Fibroblast of gingiva (primary cell): Measurements from ENCODE around the gene AOAH.

Experiments
- DNase-seq: peaks from one replicate; pipeline ENCODE4 v3.0.0-alpha.2; 2011; ENCODE audit warnings: low read depth

Gene AOAH

DNA sequence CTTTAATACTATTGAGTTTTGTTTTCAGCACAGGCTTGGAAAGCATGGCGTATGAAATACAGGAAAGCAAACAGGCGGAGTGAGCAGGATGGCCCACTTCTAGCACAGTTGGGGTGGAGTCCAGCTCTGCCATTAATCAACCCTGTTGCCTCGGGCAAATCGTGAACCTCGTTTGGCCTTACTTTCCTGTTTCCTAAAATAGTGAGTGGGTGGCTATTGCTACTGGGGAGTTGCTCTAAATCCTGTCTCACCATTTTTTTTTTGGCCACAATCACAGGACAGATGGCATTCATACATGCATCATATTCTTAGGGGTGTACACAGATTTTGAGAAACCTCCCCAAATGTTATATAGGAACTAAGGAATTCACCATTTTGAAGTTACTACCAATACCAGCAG, 176.9 kb downstream of the AOAH start:
- no peak for DNase-seq

DNA sequence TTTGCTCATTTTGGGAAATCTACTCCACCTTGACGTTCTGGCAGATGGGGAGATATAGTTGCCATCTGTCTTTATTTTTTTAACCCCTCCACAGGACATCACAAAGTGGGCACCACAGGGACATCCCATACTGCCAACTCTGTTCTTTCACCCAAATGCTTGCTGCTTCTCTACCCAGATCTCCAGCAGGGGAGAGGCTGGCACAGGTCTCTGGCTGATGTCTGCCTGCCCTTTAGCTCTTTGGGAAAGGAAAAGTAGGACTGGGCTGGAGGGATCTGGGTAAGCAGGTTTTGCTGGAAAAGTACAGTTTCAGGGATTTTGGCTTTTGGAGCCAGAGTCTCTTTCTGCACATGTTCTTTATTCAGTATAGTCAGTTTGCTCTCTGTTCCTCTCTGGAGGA, 178.0 kb downstream of the AOAH start:
- no peak for DNase-seq

DNA sequence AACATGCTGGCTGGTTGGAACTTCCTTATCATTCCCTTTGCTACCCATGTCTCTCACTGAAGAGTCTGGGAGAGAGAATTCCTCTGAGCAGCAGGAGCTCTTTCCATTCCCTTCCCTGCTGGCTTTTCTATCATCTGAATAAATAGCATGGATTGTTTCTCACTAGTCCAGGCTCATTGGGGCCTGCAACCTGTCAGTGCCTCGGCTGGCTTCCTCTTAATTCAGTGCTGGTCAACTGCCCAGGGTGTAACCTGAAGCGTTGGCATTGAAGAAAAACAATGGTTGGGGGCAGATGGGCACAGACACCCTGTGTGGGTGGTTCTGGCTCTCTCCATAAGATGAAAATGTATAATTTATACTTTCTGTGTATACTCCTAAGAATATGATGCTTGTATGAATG, 179.0 kb downstream of the AOAH start:
- no peak for DNase-seq

DNA sequence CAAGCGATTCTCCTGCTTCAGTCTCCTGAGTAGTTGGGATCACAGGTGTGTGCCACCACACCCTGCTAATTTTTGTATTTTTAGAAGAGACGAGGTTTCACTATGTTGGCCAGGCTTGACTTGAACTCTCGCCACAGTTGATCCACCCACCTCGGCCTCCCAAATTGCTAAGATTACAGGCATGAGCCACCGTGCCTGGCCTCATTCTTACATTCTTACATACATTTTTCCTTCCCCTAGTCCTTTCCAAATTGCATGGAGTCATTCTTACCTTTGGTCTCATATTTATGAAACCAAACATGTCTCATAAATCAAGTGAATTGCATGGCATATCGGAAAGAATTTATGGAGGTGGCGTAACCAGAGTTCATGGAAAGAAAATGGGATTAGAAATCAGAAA, 186.2 kb downstream of the AOAH start:
- no peak for DNase-seq

DNA sequence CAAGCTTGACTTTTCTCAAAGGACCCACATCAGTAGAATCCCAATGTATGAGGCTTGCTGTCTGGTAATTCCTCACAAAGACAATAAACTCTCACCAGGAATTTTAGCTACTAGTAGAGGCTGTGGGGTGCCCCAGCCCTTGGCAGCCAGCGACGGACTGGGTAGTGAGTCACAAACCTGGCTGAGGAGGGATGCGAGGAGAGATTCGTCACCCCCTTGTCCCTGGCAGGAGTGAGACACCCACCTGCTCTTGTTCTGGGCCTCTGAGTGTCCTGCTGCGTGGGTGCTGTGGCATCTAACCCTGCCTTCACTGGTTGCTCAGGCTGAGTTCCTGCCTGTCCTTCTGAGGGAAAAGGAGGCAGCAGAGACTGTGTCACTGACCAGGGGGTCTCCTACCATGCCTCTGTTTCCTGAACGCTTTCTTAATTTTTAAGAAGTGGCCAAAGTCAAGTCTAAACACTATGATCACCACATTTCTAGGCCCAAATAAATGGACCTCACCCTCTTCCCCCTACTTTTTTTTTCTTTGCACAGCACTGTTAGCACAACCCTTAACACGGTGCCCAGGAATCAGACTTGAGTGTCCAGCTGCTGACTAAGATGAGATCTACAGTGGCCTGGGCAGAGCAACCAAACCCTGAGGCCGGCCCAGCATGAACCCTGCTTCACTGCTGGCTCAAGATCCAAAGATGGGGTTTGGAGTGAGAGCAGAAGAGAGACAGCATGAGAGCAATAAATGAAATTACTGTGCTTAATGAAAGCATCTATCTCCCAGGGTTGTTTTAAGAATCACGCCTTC, 188.2 kb downstream of the AOAH start:
- no peak for DNase-seq

DNA sequence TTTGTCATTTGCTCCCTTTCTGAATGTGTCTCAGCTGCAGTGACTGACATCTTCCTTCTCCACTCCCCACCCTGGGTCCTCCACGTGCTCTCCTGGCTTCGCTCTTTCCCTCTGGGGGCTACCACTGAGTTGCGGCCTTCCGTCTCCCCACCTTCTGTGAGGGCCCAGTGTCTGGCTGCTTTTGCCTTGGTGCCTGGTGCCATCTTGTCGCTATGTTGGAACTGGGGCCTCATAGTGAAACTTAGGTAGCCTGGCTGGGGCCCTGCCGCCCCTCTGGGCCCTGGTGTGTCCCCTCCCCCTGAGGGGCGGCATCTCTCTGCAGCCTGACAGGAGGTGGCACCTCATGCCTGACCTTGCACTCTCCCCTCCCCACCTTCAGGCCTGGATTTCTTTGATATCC, 190.6 kb downstream of the AOAH start:
- no peak for DNase-seq

DNA sequence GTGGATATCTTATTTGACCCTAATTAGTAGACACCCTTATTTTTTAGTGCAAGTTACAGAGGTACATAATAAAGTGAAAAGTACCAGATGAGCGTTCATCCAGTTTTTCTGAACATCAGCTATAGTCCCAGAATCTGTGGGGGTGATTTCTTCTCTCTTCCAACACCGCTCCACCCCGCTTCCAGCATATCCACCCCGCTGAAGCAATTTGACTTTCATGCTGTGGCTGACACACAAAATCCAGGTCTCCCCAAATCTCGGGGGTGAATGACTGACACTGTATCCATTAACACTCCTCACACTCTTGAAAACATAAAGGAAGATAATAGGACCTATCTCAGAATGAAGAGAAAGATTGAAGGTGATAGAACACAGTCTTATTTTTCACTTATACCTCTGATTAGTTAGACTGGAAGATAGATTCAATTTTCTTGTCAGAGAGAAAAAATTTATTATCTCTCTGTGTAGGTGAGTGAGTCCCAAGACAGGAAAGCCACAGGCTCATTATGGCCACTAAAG, 191.3 kb downstream of the AOAH start:
- DNase-seq = no peak

DNA sequence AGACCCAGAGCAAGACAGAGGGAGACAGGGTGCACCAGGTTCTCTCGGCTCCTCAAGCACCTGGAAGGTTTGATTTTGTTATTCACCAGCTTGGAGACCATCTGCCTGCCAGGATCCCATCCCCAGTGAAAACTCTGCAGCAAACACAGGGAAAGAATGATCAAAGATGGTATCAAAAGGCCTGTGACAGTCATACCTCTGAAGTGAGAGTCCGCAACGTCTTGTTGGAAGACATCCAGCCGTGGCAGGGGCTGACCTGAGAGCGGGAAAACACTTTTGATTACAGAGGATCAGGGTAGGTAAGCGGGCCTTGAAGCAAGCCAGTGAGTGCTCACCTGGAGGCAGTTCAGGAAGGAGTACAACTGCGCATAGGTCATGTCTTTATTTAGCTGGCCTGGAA, 192.3 kb downstream of the AOAH start:
- no peak for DNase-seq

DNA sequence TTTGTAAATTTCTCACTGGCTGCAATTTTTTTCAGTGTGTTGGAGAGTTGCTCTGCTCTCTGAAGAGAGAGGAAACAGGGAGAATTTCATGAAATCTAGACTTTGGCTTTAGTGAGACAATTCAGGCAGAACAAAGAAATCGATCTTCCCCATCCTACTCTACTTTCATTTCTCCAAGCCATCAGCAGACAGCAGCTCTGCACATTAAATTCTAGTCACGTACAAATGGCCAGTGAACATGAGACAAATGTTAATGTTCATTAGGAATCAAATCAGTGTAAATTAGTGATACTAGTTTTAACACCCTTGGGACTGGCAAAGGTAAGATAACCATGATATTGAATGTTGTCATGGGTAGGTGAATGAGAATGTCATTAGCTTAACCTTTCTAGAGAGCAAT, 193.8 kb downstream of the AOAH start:
- no peak for DNase-seq

DNA sequence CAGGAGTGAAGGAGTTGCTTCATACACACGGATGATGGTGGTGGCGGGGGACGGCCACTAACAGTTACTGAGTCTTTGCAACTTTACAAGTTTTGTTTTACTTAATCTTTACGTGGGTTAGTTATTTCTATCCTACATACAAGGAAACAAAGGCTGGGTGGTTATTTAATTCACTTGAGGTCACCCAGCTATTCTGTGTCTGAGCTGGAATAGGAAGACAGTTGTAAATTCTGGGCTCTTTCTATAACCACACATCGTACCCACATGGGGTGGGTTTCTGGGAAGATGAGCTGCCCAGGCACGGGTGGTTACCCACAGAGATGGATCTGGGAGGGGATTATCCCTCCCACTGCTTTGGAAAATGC, 196.8 kb downstream of the AOAH start:
- no peak for DNase-seq

DNA sequence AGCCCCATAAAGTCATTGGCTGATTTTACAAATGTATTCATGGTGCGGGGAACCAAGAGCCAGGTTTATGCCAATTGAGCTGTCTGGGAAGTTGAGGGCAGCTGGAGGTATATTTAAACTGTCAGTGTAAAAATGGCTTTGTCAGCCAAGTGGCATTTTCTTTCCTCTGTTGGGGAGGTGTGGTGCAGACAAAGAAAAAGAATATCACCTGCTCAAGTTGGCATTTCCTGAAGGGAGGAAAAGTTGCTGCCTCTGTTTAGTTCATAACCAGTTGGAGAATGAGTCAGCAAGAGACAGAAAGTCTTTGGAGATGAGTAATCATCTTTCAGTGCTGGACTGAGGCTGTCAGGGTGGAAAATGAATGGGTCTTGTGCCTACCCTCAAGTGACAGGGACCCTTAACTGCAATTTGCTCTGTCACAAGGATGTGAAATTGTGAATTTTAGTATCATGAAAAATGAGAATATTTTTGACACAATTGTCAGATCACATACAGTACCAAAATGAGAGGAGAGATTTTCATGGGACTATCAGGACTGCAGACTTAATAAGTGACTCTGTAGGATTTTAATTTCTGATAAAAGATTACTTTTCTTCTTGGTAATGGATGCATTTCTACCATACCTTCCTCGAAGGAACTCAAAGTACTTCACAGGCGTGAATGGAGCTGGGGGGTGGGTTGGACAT, 197.3 kb downstream of the AOAH start:
- DNase-seq = peak; percentile 29

DNA sequence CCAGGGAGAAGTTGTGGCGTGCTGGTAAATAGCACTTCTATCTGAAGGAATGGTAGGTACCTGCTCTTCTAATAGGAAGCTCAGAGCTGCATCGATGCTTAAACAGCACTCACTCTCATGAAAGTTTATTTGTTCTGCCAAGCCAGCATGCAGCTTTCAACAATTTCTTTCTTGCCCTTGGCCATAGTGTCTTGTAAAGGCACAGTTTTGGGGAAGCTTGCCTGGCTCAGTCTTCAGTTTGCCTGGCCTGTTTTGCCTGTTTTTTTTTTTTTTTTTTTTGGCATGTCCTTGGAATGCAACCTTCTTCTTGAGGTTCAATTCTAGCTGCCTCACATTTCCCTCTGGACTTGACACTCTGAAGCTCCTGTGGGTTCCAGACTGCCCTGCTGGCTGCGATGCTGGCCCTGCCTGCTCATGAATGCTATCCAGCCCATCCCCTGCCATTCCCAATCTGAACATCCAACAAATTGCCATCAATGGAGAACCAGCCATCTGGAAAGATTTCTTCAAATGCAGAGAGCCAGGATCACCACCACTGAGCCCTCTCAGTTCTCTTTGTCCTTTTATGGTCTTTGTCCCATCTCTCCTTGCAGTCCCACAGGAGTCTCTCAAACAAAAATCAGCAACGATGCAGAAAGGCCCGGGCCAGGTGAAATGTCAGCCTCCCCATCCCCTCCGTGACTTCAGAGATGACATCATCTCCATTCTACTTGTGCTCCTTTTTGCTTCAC, 200.8 kb downstream of the AOAH start:
- DNase-seq = no peak

DNA sequence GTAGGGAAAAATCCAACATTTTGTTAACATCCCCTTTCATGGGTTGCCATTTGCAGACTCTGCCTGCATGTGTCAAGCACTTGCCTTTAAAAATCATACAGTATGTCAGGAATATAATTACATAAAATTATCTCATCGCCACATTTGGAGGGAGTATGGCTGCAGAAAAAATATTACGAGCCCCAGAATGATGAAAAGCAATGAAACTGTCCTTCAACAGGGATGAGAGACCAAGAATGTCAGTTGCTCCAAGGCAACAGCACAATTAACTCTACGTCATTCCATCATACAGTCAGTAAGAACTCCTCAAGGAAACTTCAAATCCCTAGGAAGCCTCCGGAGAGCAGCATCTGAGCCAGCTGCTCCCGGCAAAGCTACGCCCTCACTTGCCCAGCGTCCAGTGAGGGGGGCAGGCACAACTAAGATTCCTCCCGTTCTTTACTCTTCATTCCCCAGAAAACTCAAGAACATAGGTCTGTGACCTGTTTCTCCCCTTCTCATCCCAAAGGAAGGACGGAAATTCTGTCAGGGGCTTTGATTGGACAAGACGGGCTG, 201.8 kb downstream of the AOAH start:
- DNase-seq = no peak

DNA sequence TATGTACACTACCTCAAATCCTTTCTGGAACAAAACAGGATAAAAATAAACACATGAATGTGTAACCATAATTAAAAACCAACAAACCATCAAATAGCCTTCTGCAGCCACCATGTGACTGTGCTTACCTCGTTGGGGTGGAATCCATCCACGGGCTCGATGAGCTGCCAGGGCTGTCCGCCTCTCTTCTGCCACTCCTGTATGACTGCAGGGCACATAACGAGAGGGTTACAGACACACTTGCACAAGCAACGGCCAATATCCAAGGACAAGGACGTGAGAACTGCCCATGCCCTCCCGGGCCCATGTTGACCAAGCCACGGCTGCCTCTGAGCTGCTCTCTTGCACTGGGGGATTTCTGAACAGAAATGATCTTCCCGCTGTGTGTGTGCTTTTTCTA, 202.4 kb downstream of the AOAH start:
- DNase-seq = no peak

DNA sequence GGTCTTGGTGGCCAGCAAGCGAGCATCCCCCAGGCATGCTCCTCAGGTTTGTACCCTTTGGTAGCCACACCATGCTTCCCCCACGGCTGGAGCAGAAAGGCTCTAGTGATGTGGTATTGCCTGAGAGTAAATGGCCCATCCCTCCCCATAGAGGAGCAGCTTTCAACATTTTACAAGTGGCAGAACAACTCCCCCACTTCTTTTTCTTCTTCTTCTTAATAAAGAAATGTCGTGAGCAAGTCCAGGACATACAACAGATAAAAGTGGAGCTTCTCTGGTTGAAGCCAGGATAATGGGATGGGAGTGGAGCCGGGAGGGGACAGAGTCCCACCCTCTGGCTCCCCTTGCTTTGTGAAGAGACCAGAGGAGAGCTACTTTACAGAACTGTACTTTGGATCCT, 203.2 kb downstream of the AOAH start:
- no peak for DNase-seq

DNA sequence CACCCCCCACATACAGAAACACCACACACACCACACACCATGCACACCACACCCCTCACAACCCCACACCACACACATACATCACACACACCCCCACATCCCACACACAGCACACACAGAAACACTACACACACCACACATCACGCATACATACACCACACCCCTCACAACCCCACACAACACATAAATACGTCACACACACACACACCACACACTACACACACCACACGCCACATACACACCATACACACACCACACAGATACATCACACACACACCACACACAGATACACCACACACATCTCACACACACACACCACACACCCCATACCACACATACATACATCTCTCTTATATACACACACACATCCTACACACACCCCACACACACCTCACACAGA, 208.4 kb downstream of the AOAH start:
- DNase-seq = no peak

DNA sequence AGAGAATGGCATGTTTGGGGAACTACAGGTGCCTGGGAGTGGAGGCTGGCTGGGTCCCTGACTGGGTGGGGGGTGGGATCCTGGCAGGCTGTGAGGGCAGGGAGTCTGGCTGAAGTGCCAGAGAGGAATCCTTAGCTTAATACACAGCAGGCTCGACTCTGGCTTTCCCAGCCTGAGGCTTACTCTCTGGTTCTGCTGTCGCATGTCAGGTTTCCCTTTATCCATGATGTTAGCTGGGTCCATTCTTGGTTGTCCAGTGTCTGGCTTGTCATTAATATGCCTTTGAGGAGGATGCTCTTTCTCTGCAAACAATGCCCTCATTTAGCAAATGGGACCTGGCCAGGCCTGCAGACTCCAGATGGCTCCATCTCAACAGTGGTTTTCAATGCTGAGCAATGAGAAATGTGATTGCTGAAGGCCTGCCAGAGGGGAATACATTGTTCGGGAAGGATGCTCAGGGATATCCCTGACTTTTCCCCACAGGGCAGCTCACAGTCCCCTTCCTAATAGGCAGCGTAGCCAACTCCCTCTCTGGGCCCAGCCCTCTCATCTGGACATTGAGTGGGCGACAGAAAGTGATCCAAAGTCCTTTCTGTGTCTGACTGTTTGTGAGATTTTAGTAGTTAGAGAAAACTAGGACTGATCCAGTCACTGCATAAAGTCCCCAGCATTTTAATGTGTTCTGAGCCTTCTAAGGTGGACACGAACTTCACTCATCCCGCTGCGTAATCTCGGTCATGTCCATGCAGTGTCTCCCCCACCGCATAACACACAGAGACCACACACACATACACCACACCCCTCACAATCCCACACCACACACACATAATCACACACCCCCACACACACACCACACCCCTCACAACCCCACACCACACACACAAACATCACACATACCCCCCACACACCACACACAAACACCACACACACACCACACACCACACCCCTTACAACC, 209.7 kb downstream of the AOAH start:
- no peak for DNase-seq

DNA sequence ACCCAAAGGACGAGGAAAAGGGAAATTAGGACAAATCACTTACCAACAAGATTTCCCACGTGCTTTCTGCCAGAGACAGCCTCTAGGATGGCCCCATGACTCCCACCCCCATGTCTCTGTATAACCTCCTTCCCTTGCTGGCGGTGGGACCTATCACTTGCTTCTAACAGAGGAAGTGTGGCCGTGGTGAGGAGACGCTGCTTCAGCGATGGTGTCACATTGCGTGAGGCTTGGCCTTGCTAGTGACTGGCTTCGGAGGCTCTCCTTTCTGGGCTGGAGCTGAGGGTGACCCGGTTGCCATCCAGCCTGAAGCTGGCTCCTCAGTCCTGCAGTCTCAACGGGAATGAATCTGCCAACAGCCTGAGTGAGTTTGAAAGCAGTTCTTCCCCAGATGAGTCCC, 210.9 kb downstream of the AOAH start:
- DNase-seq = no peak

DNA sequence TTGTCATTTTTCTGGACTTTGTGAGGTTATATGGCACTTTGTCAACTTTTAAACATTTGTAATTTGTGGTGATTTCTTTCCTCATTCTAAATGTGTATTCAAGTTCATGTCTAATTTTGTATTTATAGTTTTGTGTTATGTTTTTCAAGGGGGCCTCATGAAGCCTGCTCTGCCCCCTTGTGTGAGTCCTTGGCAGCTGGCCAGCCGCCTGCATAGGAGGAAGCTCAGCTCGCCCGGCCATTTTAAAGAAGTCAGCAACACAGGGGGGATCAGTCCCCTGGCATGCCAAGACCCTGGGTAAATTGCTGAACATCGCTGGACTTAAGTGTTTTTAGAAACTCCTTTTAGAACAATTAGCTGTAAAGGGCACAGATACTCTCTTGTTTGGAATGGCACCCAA, 211.7 kb downstream of the AOAH start:
- DNase-seq = no peak

DNA sequence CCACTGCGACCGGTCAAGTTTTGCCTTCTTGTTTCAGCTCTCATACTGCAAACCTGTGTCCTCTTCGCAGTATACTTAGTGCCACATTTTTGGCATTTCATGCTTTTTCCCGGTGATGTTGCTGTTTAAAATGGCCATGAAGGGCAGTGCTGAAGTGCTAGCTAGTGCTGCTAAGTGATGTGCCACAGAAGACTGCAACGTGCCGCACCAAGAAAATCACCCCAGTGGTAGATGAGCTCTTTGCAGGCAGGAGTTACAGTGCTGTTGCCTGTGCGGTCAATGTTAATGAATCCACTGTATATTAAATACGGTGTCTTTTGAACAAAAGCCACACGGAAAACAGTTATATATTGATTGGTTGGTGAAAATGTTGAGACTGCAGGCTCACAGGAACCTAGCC, 214.3 kb downstream of the AOAH start:
- DNase-seq = no peak
